ENCODE measurements around the gene FBXO45. TPM values are rescaled to one million over a fixed set of nuclear protein-coding genes. Genes with fewer than 3 reads are reported as not detected.

Gene FBXO45
- total and polyA plus RNA-seq, 2 of the 4 experiments (the other 2 are of a cell fraction), result 3.8 to 5.0 TPM

GRCh38 chr3:196555295-196555694 lies 13.2 kb upstream of the FBXO45 start:
- peaks cover 10 to 11% of the 10 kb centered on the region in 2 experiments; a peak in 3 of 4 replicates for H3K79me1 ChIP-seq (ENCODE audit: low read depth in 1 of 2, low read length in 2 of 2)
- no peak overlapping the region for H4K5ac ChIP-seq (ENCODE audit: low read depth, low read length)
- ChIA-PET POLR2A (ENCODE audit: unreplicated experiment) (no interaction called here), CTCF (interaction anchor here (0.7 kb wide), 1 partner anchor 13 kb away, joined by 4 read pairs; no protein-coding TSS in a partner anchor)
- no peak overlapping the region for H2AK5ac ChIP-seq (ENCODE audit: low read depth, low read length)
- H3K9me1 ChIP-seq (ENCODE audit: insufficient read depth, low read length), result peaks cover 4% of the 10 kb centered on the region
- peak; percentile 24 for DNase-seq
- H3K9ac ChIP-seq (ENCODE audit: low read depth, low read length), result no peak overlapping the region
- no peak overlapping the region for H3K4ac ChIP-seq (ENCODE audit: low read depth, low read length)
- H2AK9ac ChIP-seq (replicated peaks; ENCODE audit: low read depth, low read length, poor library complexity), result no peak overlapping the region
- no peaks in the 10 kb centered on the region for H3K27me3 ChIP-seq (ENCODE audit: control insufficient read depth, insufficient read depth, low read length)
- H2BK5ac ChIP-seq (ENCODE audit: low read depth, low read length, poor library complexity, severe bottlenecking), result no peak overlapping the region
- H2AFZ ChIP-seq (replicated peaks; ENCODE audit: low read length, poor library complexity), result no peak overlapping the region
- no peak for TF ChIP-seq MXI1 (IDR thresholded peaks at IDR 0.05; ENCODE audit: borderline replicate concordance, low read depth, low read length)
- no peak for TF ChIP-seq CHD1 (IDR thresholded peaks at IDR 0.05; ENCODE audit: low read depth, low read length)
- no peak for TF ChIP-seq POLR2A (IDR thresholded peaks at IDR 0.05; ENCODE audit: low read depth, low read length)
- TF ChIP-seq FOS (IDR thresholded peaks at IDR 0.05; ENCODE audit: low read depth, low read length), result no peak
- no peak for TF ChIP-seq RCOR1 (IDR thresholded peaks at IDR 0.05; ENCODE audit: insufficient replicate concordance, low read length)
- TF ChIP-seq BHLHE40 (IDR thresholded peaks at IDR 0.05; ENCODE audit: low read depth, low read length), result no peak
- no peak for TF ChIP-seq NFE2L2 (IDR thresholded peaks at IDR 0.05; ENCODE audit: low read depth, low read length)
- TF ChIP-seq CTCF (conservative IDR thresholded peaks at IDR 0.05; ENCODE audit: low read depth, low read length), result no peak
- no peak for TF ChIP-seq RFX5 (IDR thresholded peaks at IDR 0.05; ENCODE audit: low read depth, low read length)
- no peak for TF ChIP-seq MAFK (IDR thresholded peaks at IDR 0.05; ENCODE audit: low read depth, low read length)
- no peak for TF ChIP-seq SMC3 (IDR thresholded peaks at IDR 0.05; ENCODE audit: low read depth, low read length)
- TF ChIP-seq ELK1 (IDR thresholded peaks at IDR 0.05; ENCODE audit: borderline replicate concordance, low read depth, low read length), result no peak
- TF ChIP-seq RAD21 (IDR thresholded peaks at IDR 0.05; ENCODE audit: low read length), result no peak
- no peak for TF ChIP-seq USF2 (IDR thresholded peaks at IDR 0.05; ENCODE audit: low read depth, low read length)
- TF ChIP-seq MAZ (IDR thresholded peaks at IDR 0.05; ENCODE audit: borderline replicate concordance, low read depth, low read length), result no peak
- no peak for TF ChIP-seq CEBPB (IDR thresholded peaks at IDR 0.05; ENCODE audit: low read depth, low read length)
- no peak overlapping the region for H3K23ac ChIP-seq (ENCODE audit: low read depth, low read length)
- no peaks in the 10 kb centered on the region for H3K4me1 ChIP-seq (ENCODE audit: control insufficient read depth, insufficient read depth, low read length)
- H3K4me3 ChIP-seq (ENCODE audit: insufficient read depth, low read depth, low read length), result no peak overlapping the region
- BruUV-seq (replicated peaks), result no TSS peak
- intact Hi-C loops (cut with micrococcal nuclease), result no loop called here
- peak; percentile 32; the same call in 1 of the 2 replicates for ATAC-seq (ENCODE audit: low read depth)
- H3K14ac ChIP-seq (replicated peaks; ENCODE audit: low read depth, low read length), result no peak overlapping the region
- no peak overlapping the region for H3K4me2 ChIP-seq (ENCODE audit: low read depth, low read length)
- dilution Hi-C loops (cut with HindIII; ENCODE audit: low sequenced_read_pairs, unreplicated experiment), result no loop called here
- H3K9me3 ChIP-seq (ENCODE audit: control insufficient read depth, insufficient read depth, low read length), result no peaks in the 10 kb centered on the region
- WGBS, 2 experiments (ENCODE audit: extremely low coverage in 2 of 2, insufficient read length in 1 of 2), result no CpG with 5 or more reads among the region's 3 CpGs
- H4K91ac ChIP-seq (ENCODE audit: insufficient read depth, low read depth, low read length), result no peak overlapping the region
- H2BK120ac ChIP-seq (ENCODE audit: low read depth, low read length), result no peak overlapping the region
- H4K20me1 ChIP-seq (ENCODE audit: insufficient read depth, low read length), result no peaks in the 10 kb centered on the region
- H2BK15ac ChIP-seq (ENCODE audit: low read depth, low read length), result no peak overlapping the region
- H2BK20ac ChIP-seq (ENCODE audit: low read depth, low read length), result no peak overlapping the region
- H4K8ac ChIP-seq (ENCODE audit: low read depth in 2 of 2, low read length in 2 of 2), result no peak overlapping the region
- no peak overlapping the region for H3K27ac ChIP-seq (ENCODE audit: insufficient read depth, low read length)
- H3K18ac ChIP-seq (ENCODE audit: low read depth, low read length), result no peak overlapping the region
- in situ Hi-C loops (cut with MboI; ENCODE audit: low sequenced_read_pairs), result no loop called here
- no peak overlapping the region for H3K56ac ChIP-seq (ENCODE audit: extremely low read depth, insufficient read depth, low read length)
- H3K36me3 ChIP-seq (ENCODE audit: control insufficient read depth, insufficient read depth, low read length), result 0 out of 2 replicates have a peak, but pooled peaks cover 4% of the 10 kb centered on the region
